Measurements from ENCODE around the gene STXBP4.

The STXBP4 gene

DNA sequence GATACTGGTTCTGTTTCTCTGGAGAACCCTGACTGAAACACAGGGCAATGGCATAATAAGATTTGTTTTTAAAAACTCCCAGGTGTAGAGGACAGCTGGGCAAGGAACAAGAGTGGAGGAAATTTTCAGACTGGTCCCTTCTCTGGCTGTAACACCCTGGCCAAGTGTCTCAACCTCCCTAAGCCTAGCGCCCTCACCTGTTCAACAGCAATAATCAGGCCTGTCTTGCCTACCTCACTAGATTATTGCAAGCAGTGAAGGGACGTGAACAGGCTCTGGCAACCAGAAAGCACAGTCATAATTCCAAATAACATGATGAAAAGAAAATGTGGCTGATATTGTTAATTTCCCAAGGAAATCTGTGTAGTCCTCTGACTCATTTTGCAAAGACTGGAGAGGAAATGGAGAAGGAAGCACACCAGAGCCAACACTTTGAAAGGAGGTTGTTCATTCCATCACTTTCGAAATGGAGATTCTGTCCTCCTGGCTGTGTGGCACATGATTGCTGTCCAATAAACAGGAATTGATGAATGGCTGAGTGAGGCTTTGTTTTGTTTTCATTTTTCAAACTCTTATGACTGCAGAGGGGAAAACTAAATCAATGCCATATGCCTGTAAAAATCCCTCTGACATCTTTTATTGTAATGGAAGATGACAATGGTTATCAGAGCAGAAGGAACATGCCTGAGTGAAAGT is 208.7 kb downstream of the STXBP4 start:
- DNase-seq = no peak

DNA sequence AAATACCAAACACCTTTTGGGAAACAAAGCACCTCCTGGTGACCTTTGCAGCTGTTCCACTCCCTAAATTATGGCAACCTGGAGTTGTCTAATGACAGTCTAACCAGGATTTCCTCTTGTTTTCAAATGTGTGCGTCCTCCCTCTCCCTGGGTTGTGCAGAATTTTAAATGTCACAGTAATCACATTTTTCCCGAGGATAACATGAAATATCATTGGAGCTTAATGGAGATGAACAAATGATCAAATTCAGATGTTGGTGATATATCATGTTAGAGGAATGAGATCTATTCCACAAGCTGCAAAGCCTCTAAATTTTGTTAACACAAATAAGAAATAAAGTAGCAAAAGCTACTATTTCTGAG is 209.3 kb downstream of the STXBP4 start:
- DNase-seq = no peak

- DNase-seq = no peak
Observed at GRCh38 chr17:55186937-55187770, 218.6 kb downstream of the STXBP4 start.

- DNase-seq = no peak
Observed at GRCh38 chr17:55190748-55191147, 222.2 kb downstream of the STXBP4 start.

DNA sequence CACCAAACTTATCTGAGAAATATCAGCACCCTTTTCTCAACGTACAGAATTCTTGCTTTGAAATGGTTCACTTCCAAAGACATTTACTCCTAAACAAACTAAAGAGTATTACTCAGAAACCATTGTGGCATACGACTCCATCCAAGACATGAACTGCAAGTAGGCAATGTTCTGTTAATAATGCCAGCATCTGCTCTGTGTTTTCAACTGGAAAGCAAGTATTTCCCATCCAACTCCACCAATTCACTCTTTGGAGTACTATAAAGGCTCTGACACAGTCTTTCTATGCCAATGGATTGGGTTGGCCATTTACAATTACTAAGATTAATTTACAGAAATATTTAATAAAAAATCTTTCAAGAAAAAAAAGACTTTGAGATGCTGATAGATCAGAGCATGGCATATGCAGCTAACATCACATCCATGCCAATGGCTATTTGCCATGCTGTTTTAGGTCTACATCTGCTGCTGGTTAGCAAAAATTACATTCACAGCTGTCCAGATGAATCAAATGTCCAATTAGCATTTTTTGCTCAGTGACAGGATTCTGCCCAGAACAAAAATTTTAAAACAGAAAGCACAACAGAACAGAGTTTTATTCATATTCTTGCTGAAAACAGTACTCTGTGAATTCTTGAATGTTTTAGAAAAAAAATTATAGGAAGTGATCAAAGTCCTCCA is 230.3 kb downstream of the STXBP4 start:
- DNase-seq = no peak

DNA sequence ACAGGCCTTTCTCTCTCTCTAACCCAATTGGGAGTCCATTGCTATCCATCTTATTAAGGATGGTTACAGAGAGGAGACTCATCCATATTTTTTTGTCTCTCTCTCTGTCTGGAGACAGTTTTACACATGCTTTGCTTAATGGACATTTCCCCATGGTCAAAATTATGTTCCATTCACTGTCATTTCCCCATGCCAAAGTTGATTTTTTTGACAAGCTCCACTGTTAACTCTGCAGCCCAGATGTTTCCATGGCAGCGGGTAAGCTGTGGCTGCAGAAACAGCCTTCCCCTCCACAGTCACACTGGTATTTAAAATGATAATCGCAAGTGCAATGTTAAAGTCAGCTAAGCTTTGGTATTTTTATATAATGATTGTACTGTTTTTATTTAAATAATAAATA is 232.3 kb downstream of the STXBP4 start:
- DNase-seq = no peak

- DNase-seq = no peak
Observed at GRCh38 chr17:55201308-55201932, 232.9 kb downstream of the STXBP4 start.

DNA sequence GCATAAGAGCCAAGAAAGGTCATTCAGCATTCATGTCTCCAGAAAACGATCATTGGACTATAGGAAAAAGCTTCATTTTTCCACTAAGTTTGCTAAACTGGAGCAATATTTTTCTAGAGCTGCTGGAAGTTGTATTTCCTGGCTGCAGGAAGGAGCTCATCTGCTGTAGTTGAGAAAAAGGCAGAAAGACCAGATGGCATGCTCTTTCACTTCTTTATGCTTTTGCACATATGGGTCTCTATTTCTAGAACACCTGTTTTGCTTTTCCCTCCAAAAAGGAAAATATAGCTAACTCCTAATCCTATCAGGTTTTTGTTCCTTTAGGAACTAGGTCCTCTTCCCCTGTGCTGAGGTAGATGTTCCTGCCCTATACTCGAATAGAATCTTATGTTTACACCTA is 234.3 kb downstream of the STXBP4 start:
- no peak for DNase-seq

DNA sequence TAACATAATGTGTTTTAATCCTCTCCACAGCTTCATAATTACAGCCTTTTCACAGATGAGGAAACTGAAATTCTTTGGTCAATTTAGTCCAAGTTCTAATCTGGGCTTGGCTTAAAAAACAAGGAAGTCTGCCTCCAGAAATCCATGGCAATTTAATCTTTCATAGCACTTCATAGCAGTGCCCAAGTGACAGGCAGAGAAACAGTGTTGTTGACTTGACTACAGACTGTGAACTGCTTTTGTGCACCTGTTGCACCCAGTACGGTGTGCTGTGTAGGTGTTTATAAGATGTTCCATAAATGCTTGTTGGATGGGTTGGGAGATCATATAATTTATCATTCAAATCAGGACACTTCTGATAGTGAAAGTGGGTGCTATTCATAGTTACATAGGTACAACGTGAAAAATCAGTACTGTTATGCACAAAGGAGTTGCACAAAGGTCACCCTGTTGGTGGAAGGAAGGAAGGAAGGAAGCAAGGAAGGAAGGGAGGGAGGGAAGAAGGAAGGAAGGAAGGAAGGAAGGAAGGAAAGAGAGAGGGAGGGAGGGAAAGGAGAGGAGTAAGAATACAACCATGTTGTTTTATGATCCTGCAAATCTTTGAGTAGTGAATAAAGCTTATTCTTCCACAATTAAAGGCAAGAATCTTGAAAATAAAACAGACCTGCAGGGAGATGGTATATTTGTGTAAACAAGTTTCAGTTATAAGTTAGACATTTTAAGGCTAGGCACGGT is 239.7 kb downstream of the STXBP4 start:
- DNase-seq = no peak

GRCh38 chr17:55210292-55210691 is 241.7 kb downstream of the STXBP4 start:
- DNase-seq = no peak

DNA sequence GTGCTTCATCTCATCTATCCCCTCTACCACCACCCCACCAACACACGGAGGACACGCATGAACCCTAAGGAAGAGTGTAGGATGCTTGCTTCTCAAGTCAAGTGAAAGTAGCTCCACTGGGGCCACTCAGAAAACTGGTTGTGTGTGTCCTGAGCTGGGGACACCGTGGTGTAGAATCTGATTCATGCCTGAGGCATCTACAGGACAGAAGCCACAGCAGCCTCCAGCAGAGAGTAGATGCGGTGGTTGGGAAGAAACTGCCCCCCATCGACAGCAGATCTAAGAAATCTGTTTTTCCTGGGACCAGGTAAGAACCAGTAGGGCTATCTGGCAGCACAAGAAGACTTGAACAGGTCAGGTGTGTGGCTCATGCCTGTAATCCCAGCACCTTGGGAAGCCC is 244.3 kb downstream of the STXBP4 start:
- no peak for DNase-seq

DNA sequence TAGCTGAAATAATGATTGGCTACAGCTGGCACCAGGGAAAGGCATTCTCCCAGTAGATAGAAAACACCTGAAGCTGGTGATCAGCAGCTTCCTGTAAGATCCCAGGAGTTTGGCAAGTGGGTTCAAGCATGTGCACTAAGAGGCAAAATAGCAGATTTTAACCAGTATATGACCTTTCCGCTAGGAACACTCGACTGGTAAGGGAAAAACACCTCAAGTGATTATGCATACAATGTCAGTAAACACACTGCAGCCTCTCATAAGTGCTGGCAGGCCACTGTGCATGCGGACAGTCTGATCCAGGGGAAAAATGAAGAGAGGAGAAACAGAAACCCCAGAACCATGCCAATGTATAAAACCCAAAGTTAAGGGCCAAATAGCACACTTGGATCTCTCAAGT is 247.1 kb downstream of the STXBP4 start:
- no peak for DNase-seq

DNA sequence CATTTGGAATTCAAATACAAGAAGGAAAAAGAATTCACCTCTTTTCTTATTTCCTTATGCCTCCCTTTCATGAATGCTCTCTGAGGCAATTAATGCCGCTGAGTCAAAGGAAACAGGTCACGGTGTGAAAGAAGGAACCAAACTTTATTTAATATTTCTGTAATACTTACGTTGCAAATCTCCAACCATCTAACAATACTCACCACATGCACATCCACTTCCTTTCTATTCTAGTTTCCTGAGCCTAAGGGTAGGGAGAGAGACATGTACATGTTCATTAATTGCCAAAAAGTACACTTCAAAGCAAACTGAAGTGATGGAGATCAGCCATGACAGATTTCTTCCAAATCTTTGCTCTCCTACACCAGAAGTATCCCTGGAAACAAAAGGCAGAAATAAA is 248.3 kb downstream of the STXBP4 start:
- no peak for DNase-seq

DNA sequence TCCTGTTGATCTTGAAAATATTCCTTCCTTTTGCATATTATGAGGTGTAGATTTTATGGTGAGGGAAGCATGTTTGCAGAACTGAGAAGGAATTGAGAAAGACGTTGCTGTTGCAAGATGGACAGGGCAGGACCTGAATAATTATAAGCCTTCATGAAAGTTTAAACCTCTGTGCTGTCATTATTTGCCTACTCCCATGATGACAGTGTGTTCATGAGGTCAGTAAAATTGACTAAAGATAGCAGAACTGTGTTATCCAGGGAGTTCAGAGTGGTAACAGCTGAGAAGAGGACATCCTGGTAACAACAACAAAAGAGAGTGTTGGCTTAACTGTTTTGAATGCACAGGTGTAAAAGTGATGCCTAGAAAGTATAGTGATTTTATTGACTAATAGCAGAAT is 250.9 kb downstream of the STXBP4 start:
- no peak for DNase-seq

DNA sequence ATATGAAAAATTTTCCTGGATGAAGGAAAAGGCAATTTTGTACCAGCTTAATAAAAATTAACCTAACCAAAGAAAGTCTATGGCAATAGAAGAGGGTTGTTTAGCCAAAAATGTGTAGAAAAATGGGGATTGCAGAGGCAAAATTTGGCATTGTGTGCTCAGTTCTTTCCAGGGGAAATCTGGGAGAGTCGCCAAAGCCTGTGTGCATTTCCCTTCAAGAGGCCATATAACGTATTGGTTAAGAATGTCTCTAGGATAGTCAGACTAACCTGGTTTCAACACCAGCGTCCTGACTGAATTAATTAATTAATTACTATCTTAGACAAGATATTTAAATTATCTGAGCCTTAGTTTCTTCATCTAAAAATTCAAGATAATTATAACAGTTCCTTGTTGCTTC is 251.4 kb downstream of the STXBP4 start:
- no peak for DNase-seq
